IMR-90 (cell line): Measurements from ENCODE around the gene GGN. TPM values are rescaled to one million over a fixed set of nuclear protein-coding genes. Genes with fewer than 3 reads are reported as not detected.
"Not testable (repeated sequence)": the region's sequence is repeated elsewhere in the genome, so short reads cannot be mapped to it uniquely, and the experiment has no call there.

Experiments used
- ATAC-seq: fragments of 200-7000 bp; cut with Tn5 transposase; 2 replicates; pipeline ENCODE4 v1.9.1; 2020; ENCODE audit warnings: low read depth, mild to moderate bottlenecking, moderate library complexity
- BruUV-seq: library from RNA; stranded (reverse); fragments of 400-500 nt; replicated peaks from 2 replicates; lab custom pipeline; 2021; lab: Mats Ljungman, UMichigan
- CTCF ChIA-PET: fragments of 300-600 bp; formaldehyde crosslinking; extraction: SDS; loops from one replicate; lab custom pipeline; 2021; ENCODE audit warnings: antibody characterized with exemption; lab: Yijun Ruan, JAX
- POLR2A ChIA-PET: fragments of 300-600 bp; sonication (Branson Sonifier 250); formaldehyde crosslinking; loops from one replicate; lab custom pipeline; 2022; ENCODE audit warnings: antibody characterized with exemption; ENCODE audit not compliant: unreplicated experiment; lab: Charles Lee
- DNase-seq: peaks from one replicate; pipeline ENCODE4 v3.0.0; 2013
- H2AFZ ChIP-seq: replicated peaks from 2 replicates; pipeline ENCODE3; 2013; ENCODE audit warnings: low read length, mild to moderate bottlenecking; ENCODE audit not compliant: poor library complexity
- H2AK5ac ChIP-seq: 2 replicates; pipeline ENCODE4 v1.6.1; 2013; ENCODE audit warnings: low read depth, low read length, inconsistent platforms
- H2AK9ac ChIP-seq: replicated peaks from 2 replicates; pipeline ENCODE3; 2013; ENCODE audit warnings: mild to moderate bottlenecking, low read depth, low read length, moderate library complexity; ENCODE audit not compliant: poor library complexity
- H2BK120ac ChIP-seq: 2 replicates; pipeline ENCODE4 v1.6.1; 2013; ENCODE audit warnings: low read depth, low read length, inconsistent platforms
- H2BK15ac ChIP-seq: 3 replicates; pipeline ENCODE4 v1.6.1; 2013; ENCODE audit warnings: low read depth, low read length, inconsistent platforms
- H2BK20ac ChIP-seq: 2 replicates; pipeline ENCODE4 v1.6.1; 2013; ENCODE audit warnings: low read depth, mild to moderate bottlenecking, inconsistent platforms, low read length, moderate library complexity
- H2BK5ac ChIP-seq: 2 replicates; pipeline ENCODE4 v1.6.1; 2013; ENCODE audit warnings: mild to moderate bottlenecking, low read depth, low read length, inconsistent platforms; ENCODE audit not compliant: poor library complexity, severe bottlenecking
- H3K14ac ChIP-seq: replicated peaks from 2 replicates; pipeline ENCODE4 v1.6.1; 2013; ENCODE audit warnings: low read depth, low read length, inconsistent platforms
- H3K18ac ChIP-seq: 2 replicates; pipeline ENCODE4 v1.6.1; 2013; ENCODE audit warnings: low read depth, low read length, control low read depth
- H3K23ac ChIP-seq: 2 replicates; pipeline ENCODE4 v1.6.1; 2013; ENCODE audit warnings: low read depth, low read length, inconsistent platforms
- H3K27ac ChIP-seq: 2 replicates; pipeline ENCODE4 v1.5.1; 2013; ENCODE audit warnings: mild to moderate bottlenecking, control low read depth, low read length; ENCODE audit not compliant: insufficient read depth
- H3K27me3 ChIP-seq: 2 replicates; pipeline ENCODE4 v1.6.1; 2013; ENCODE audit warnings: low read length; ENCODE audit not compliant: control insufficient read depth, insufficient read depth
- H3K36me3 ChIP-seq: 2 replicates; pipeline ENCODE4 v1.6.1; 2013; ENCODE audit warnings: low read length, mixed read lengths; ENCODE audit not compliant: control insufficient read depth, insufficient read depth
- H3K4ac ChIP-seq: 2 replicates; pipeline ENCODE4 v1.6.1; 2013; ENCODE audit warnings: low read depth, low read length, inconsistent platforms
- H3K4me1 ChIP-seq: 2 replicates; pipeline ENCODE4 v1.6.1; 2013; ENCODE audit warnings: low read length, mixed read lengths; ENCODE audit not compliant: control insufficient read depth, insufficient read depth
- H3K4me2 ChIP-seq: 2 replicates; pipeline ENCODE4 v1.6.1; 2013; ENCODE audit warnings: low read depth, mild to moderate bottlenecking, control low read depth, low read length, moderate library complexity
- H3K4me3 ChIP-seq: 2 replicates; pipeline ENCODE4 v1.5.1; 2013; ENCODE audit warnings: low read depth, mild to moderate bottlenecking, control low read depth, low read length, moderate library complexity; ENCODE audit not compliant: insufficient read depth
- H3K56ac ChIP-seq: 2 replicates; pipeline ENCODE4 v1.6.1; 2013; ENCODE audit warnings: low read length, inconsistent platforms; ENCODE audit not compliant: insufficient read depth; ENCODE audit errors: extremely low read depth
- H3K79me1 ChIP-seq, 2 experiments: 2 replicates each; pipeline ENCODE4 v1.6.1; 2013; ENCODE audit warnings: low read length in 2 of 2, inconsistent platforms in 1 of 2, low read depth in 1 of 2
- H3K9ac ChIP-seq: 2 replicates; pipeline ENCODE4 v1.6.1; 2013; ENCODE audit warnings: low read depth, low read length, control low read depth
- H3K9me1 ChIP-seq: 2 replicates; pipeline ENCODE4 v1.6.1; 2013; ENCODE audit warnings: low read length, inconsistent platforms; ENCODE audit not compliant: insufficient read depth
- H3K9me3 ChIP-seq: 2 replicates; pipeline ENCODE4 v1.6.1; 2013; ENCODE audit warnings: low read length; ENCODE audit not compliant: control insufficient read depth, insufficient read depth
- H4K20me1 ChIP-seq: 2 replicates; pipeline ENCODE4 v1.6.1; 2013; ENCODE audit warnings: low read length, inconsistent platforms; ENCODE audit not compliant: insufficient read depth
- H4K5ac ChIP-seq: 2 replicates; pipeline ENCODE4 v1.6.1; 2013; ENCODE audit warnings: mild to moderate bottlenecking, low read depth, low read length, control low read depth
- H4K8ac ChIP-seq, 2 experiments: 2 replicates each; pipeline ENCODE4 v1.6.1; 2013; ENCODE audit warnings: low read depth in 2 of 2, low read length in 2 of 2, control low read depth in 1 of 2, inconsistent platforms in 1 of 2
- H4K91ac ChIP-seq: 2 replicates; pipeline ENCODE4 v1.6.1; 2013; ENCODE audit warnings: low read depth, low read length, inconsistent platforms; ENCODE audit not compliant: insufficient read depth
- WGBS, 2 experiments: methylation state at CpG; one replicate each; pipeline versions ENCODE4 v1.1.5 to v1.1.7; 2013; ENCODE audit warnings: missing lambda C conversion rate in 2 of 2; ENCODE audit not compliant: insufficient read length in 1 of 2; ENCODE audit errors: extremely low coverage in 2 of 2; 5-methylcytosine and 5-hydroxymethylcytosine counted together
- dilution Hi-C: fragments of 300-500 bp; cut with HindIII; formaldehyde crosslinking; loops from one replicate; pipeline ENCODE4 v1.14.3; 2018; ENCODE audit warnings: low sequenced_read_pairs; ENCODE audit not compliant: unreplicated experiment
- in situ Hi-C: fragments of 300-500 bp; cut with MboI; formaldehyde crosslinking; loops from 3 replicates; pipeline ENCODE4 v1.14.3; 2019; ENCODE audit warnings: low sequenced_read_pairs, inconsistent platforms, mixed read lengths
- intact Hi-C: fragments of 100-400 bp; cut with micrococcal nuclease; formaldehyde crosslinking; loops from 2 replicates; pipeline ENCODE4 v1.10.0; 2022
- polyA plus RNA-seq, 3 experiments: library from polyadenylated mRNA; depleted of rRNA; stranded (reverse); fragments of >200 nt; gene quantifications; 2 replicates each; pipeline ENCODE4 v1.2.3, GENCODE V29; 2012; ENCODE audit warnings: low replicate concordance in 1 of 3
- total RNA-seq: library from RNA; depleted of rRNA; stranded (reverse); fragments of >200 nt; gene quantifications from 2 replicates; pipeline ENCODE4 v1.2.3, GENCODE V29; 2012

Gene GGN
- total and polyA plus RNA-seq, 2 of the 4 experiments (the other 2 are of a cell fraction): under 0.01 to 0.65 TPM

DNA sequence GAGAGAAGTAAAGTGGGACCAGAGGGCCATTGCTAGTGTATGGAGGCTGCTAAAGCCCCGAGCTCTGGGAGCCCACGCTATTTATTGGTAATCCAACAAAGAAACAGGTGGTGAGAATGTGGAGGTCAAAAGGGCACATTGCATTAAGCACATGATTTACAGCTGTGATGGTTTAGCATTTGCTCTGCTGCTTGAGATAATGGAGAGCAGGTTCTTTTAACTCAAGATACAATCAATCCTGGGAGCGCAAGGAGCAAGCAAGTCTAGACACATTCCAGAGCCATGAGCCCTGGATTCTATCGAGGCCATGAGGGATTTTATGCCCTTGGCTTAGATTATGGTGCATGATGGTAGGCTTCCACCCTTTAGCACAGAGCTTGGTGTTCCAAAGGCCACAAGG, 48.8 kb downstream of the GGN start:
- H4K20me1 ChIP-seq, H2AK9ac ChIP-seq, H3K23ac ChIP-seq, H3K36me3 ChIP-seq, H3K9me1 ChIP-seq, H2BK120ac ChIP-seq, H4K91ac ChIP-seq, dilution Hi-C loops, H3K4me1 ChIP-seq, H3K18ac ChIP-seq, intact Hi-C loops, H3K9me3 ChIP-seq, H3K79me1 ChIP-seq, H3K27me3 ChIP-seq, H3K4me3 ChIP-seq, ATAC-seq, H3K56ac ChIP-seq, H2BK5ac ChIP-seq, H3K9ac ChIP-seq, H2BK15ac ChIP-seq, H3K27ac ChIP-seq, H3K4ac ChIP-seq, H3K4me2 ChIP-seq, H4K8ac ChIP-seq, H2BK20ac ChIP-seq, DNase-seq, H3K14ac ChIP-seq, H4K5ac ChIP-seq, H2AFZ ChIP-seq, H2AK5ac ChIP-seq, POLR2A ChIA-PET, BruUV-seq: not testable (repeated sequence)
- 40% methylated on average over 1 of the region's 4 CpGs; no CpG with 5 or more reads in 1 of the 2 experiments for WGBS, 2 experiments
- CTCF ChIA-PET: interaction anchor here (1.1 kb wide), 1 partner anchor 35 kb away, joined by 7 read pairs; the partner anchor contains the start of gene PSMD8
- in situ Hi-C loops: loop anchor here (10.0 kb wide), 1 partner anchor 444 kb away; no protein-coding TSS in a partner anchor
